GM12874 (cell line): ENCODE measurements around the gene MARCO.

ENCODE experiments used
- CTCF ChIP-seq: IDR thresholded peaks from 2 replicates; pipeline ENCODE4 v1.5.1; 2011; ENCODE audit warnings: low read depth, mild to moderate bottlenecking, control low read depth, low read length, moderate library complexity; ENCODE audit not compliant: insufficient read depth

The MARCO gene

GRCh38 chr2:118993392-118993752 is 51.4 kb downstream of the MARCO start:
- TF ChIP-seq CTCF: no peak

GRCh38 chr2:118994172-118994700 is 52.2 kb downstream of the MARCO start:
- TF ChIP-seq CTCF: no peak

GRCh38 chr2:118994778-118995177 is 52.8 kb downstream of the MARCO start:
- TF ChIP-seq CTCF: no peak

- no peak for TF ChIP-seq CTCF
These were observed 62.6 kb downstream of the MARCO start for GRCh38 chr2:119004602-119005001.

- TF ChIP-seq CTCF: no peak
These were observed 63.1 kb downstream of the MARCO start for GRCh38 chr2:119005051-119005450.

- no peak for TF ChIP-seq CTCF
These were observed 63.6 kb downstream of the MARCO start for GRCh38 chr2:119005555-119005954.

GRCh38 chr2:119006441-119006840 is 64.4 kb downstream of the MARCO start:
- TF ChIP-seq CTCF: no peak

- no peak for TF ChIP-seq CTCF
These were observed 66.1 kb downstream of the MARCO start for GRCh38 chr2:119008108-119008507.
